Omental fat pad (tissue), 4 donors: ENCODE data around the gene KCTD15. TPM values are rescaled to one million over a fixed set of nuclear protein-coding genes. Genes with fewer than 3 reads are reported as not detected.

Source experiments
- ATAC-seq: fragments of 150-250 bp; one replicate; pipeline ENCODE4 v1.9.1; 2016; ENCODE audit warnings: mild to moderate bottlenecking, moderate library complexity; ENCODE audit not compliant: low FRiP score
- DNase-seq: peaks from one replicate; pipeline ENCODE4 v3.0.0-alpha.2; 2019; ENCODE audit warnings: low spot score
- CTCF ChIP-seq, 3 donors: fragments of 450-650 bp; IDR thresholded peaks; one replicate each; pipeline ENCODE4 v1.5.1; 2016 to 2017; ENCODE audit warnings: antibody characterized with exemption in 3 of 3, mild to moderate bottlenecking in 3 of 3, moderate library complexity in 2 of 3
- total RNA-seq, 4 donors: library from RNA; depleted of rRNA; stranded (reverse); fragments of >200 nt; gene quantifications; one replicate each; pipeline ENCODE4 v1.1.0, GENCODE V29; 2016

KCTD15 gene
- total RNA-seq, 4 donors from 2014 or later, result 30.6 to 49.7 (median 38.2) TPM

- DNase-seq (no peak), ATAC-seq (no peak)
- no peak for TF ChIP-seq CTCF (IDR thresholded peaks at IDR 0.05)
These were observed 5.3 kb downstream of the KCTD15 start for GRCh38 chr19:33802001-33802400.

- ATAC-seq, result no peak
These were observed 6.1 kb downstream of the KCTD15 start for GRCh38 chr19:33802801-33803200.

GRCh38 chr19:33803383-33803782 lies 6.7 kb downstream of the KCTD15 start:
- ATAC-seq (no peak), DNase-seq (no peak)
- no peak for TF ChIP-seq CTCF (IDR thresholded peaks at IDR 0.05)

More at GRCh38 chr19:33802801-33803200, 6.1 kb downstream of the KCTD15 start:
- TF ChIP-seq CTCF (IDR thresholded peaks at IDR 0.05), result no peak
- no peak for DNase-seq

- peak; percentile 77 for ATAC-seq
- TF ChIP-seq CTCF (IDR thresholded peaks at IDR 0.05), result no peak
- DNase-seq, result no peak
These were observed 7.5 kb downstream of the KCTD15 start for GRCh38 chr19:33804021-33804799.

- TF ChIP-seq CTCF (IDR thresholded peaks at IDR 0.05), result no peak
- no peak for DNase-seq
- ATAC-seq, result no peak
These were observed 8.6 kb downstream of the KCTD15 start for GRCh38 chr19:33805313-33805712.

- no peak for TF ChIP-seq CTCF (IDR thresholded peaks at IDR 0.05)
- DNase-seq (no peak), ATAC-seq (no peak)
These were observed 9.3 kb downstream of the KCTD15 start for GRCh38 chr19:33805840-33806433.

- DNase-seq, result no peak
- no peak for TF ChIP-seq CTCF (IDR thresholded peaks at IDR 0.05)
- ATAC-seq, result no peak
These were observed 9.8 kb downstream of the KCTD15 start for GRCh38 chr19:33806434-33806881.
